Right lobe of liver (tissue), 6 donors: ENCODE data around the gene SLC8A1. TPM values are rescaled to one million over a fixed set of nuclear protein-coding genes. Genes with fewer than 3 reads are reported as not detected.
A peak's percentile ranks its signal among the peaks of the same experiment; 100 is the strongest.

Source experiments
- ATAC-seq, 4 donors: fragments of 200-7000 bp; cut with Tn5 transposase; one replicate each; pipeline ENCODE4 v1.9.1; 2020; ENCODE audit warnings: mild to moderate bottlenecking in 4 of 4, moderate library complexity in 4 of 4
- DNase-seq, 3 donors: peaks; one replicate each; pipeline ENCODE4 v3.0.0-alpha.2; 2020
- H3K27ac ChIP-seq, 3 donors: fragments of 200-600 bp; one replicate each; pipeline ENCODE4 v1.8.0; 2022
- H3K27me3 ChIP-seq, 2 donors: fragments of 200-600 bp; one replicate each; pipeline ENCODE4 v1.8.0; 2022
- H3K36me3 ChIP-seq, 4 donors: fragments of 200-600 bp; sonication (generic) in 1 of 4; one replicate each; pipeline versions ENCODE4 v1.5.1 to v1.8.0; 2017 to 2022; ENCODE audit warnings: control low read depth in 1 of 4
- H3K4me1 ChIP-seq, 4 donors: fragments of 200-600 bp; sonication (generic) in 1 of 4; one replicate each; pipeline versions ENCODE4 v1.5.1 to v1.8.0; 2017 to 2022; ENCODE audit warnings: control low read depth in 1 of 4
- H3K4me3 ChIP-seq, 3 donors: fragments of 200-600 bp; one replicate each; pipeline ENCODE4 v1.8.0; 2022
- H3K9me3 ChIP-seq, 4 donors: fragments of 200-600 bp; sonication (generic) in 1 of 4; one replicate each; pipeline versions ENCODE4 v1.5.1 to v1.8.0; 2017 to 2022; ENCODE audit warnings: control low read depth in 1 of 4
- CTCF ChIP-seq, 4 donors: fragments of 200-600 bp in 3 of 4; fragments of 450-650 bp in 1 of 4; IDR thresholded peaks; one replicate each; pipeline versions ENCODE4 v1.5.1 to v1.8.0; 2016 to 2022; ENCODE audit warnings: antibody characterized with exemption in 4 of 4, mild to moderate bottlenecking in 2 of 4
- POLR2A ChIP-seq: fragments of 450-650 bp; IDR thresholded peaks from one replicate; pipeline ENCODE4 v1.6.1; 2017; ENCODE audit warnings: antibody characterized with exemption, mild to moderate bottlenecking
- WGBS: methylation state at CpG from one replicate; pipeline ENCODE4 v1.1.6; 2018; ENCODE audit warnings: low coverage, low lambda C conversion rate; ENCODE audit not compliant: insufficient coverage; ENCODE audit errors: missing lambda C conversion rate; 5-methylcytosine and 5-hydroxymethylcytosine counted together
- intact Hi-C, 2 donors: fragments of 100-400 bp; cut with DNase I; formaldehyde crosslinking; loops; one replicate each; pipeline versions ENCODE4 v1.11.2 to v1.14.1; 2022
- total RNA-seq, 6 experiments: library from RNA; depleted of rRNA in 2 of 6; stranded (reverse); fragments of >200 nt in 2 of 6; fragmentation: NEBNext Ultra II Directional in 3 of 6; extraction: Animal tissue kit (Norgen Biotek cat#: 25700) in 3 of 6; gene quantifications; one replicate each; pipeline versions ENCODE4 v1.1.0 to v1.2.4, GENCODE V29; 2016 to 2023
- donor health status: DM: no; HTN: yes; CAD: no.
- donor health status: DM: no; HTN: no; CAD: no.
- donor health status: DM: no; HTN: no; CAD: no.
- donor health status: DM: no; HTN: yes; CAD: no.
- donor health status: DM: no; HTN: yes; CAD: no.

SLC8A1 gene
- total RNA-seq, 6 experiments from 2014 or later, result 3.3 to 12.1 (median 4.9) TPM

- intact Hi-C loops, result no loop called here
These were observed 167.1 kb downstream of the SLC8A1 start for GRCh38 chr2:40284797-40285196.

GRCh38 chr2:40283111-40283909 is 168.6 kb downstream of the SLC8A1 start:
- no peak for TF ChIP-seq POLR2A
- TF ChIP-seq CTCF (IDR thresholded peaks at IDR 0.05), result no peak
- no peak overlapping the region for H3K27ac ChIP-seq

More at GRCh38 chr2:40284797-40285196, 167.1 kb downstream of the SLC8A1 start:
- ATAC-seq (no peak), DNase-seq (no peak)
- Histone ChIP-seq H3K4me1 (no peaks in the 10 kb centered on the region), H3K27ac (no peak overlapping the region), H3K4me3 (no peak overlapping the region), H3K9me3 (no peaks in the 10 kb centered on the region), H3K27me3 (no peaks in the 10 kb centered on the region), H3K36me3 (no peaks in the 10 kb centered on the region)
- TF ChIP-seq POLR2A, result no peak
- no peak for TF ChIP-seq CTCF (IDR thresholded peaks at IDR 0.05)
- 63% methylated on average over 1 of the region's 1 CpG for WGBS

GRCh38 chr2:40282428-40282827 is 169.5 kb downstream of the SLC8A1 start:
- 44% methylated on average over 7 of the region's 7 CpGs for WGBS
- peak in 1 of 4 donors; percentile 34 for ATAC-seq
- peak overlapping the region in 1 of 3 donors; percentile 9 for H3K27ac ChIP-seq

More at GRCh38 chr2:40283111-40283909, 168.6 kb downstream of the SLC8A1 start:
- no peaks in the 10 kb centered on the region for H3K36me3 ChIP-seq
- no peaks in the 10 kb centered on the region for H3K9me3 ChIP-seq
- no peaks in the 10 kb centered on the region for H3K4me1 ChIP-seq
- DNase-seq, result no peak
- no peaks in the 10 kb centered on the region for H3K27me3 ChIP-seq
- H3K4me3 ChIP-seq, result no peak overlapping the region
- intact Hi-C loops, result no loop called here
- no peak for ATAC-seq
- WGBS, result 49% methylated on average over 7 of the region's 7 CpGs

More at GRCh38 chr2:40282428-40282827, 169.5 kb downstream of the SLC8A1 start:
- TF ChIP-seq POLR2A (no peak), CTCF (IDR thresholded peaks at IDR 0.05) (no peak)
- no peaks in the 10 kb centered on the region for H3K36me3 ChIP-seq
- H3K4me1 ChIP-seq, result no peaks in the 10 kb centered on the region
- no peak for DNase-seq
- H3K9me3 ChIP-seq, result no peaks in the 10 kb centered on the region
- intact Hi-C loops, result no loop called here
- H3K27me3 ChIP-seq, result no peaks in the 10 kb centered on the region
- no peak overlapping the region for H3K4me3 ChIP-seq
